PC-3 (cell line): ENCODE measurements around the gene SLC4A2.

Source experiments
- EZH2 ChIP-seq: fragments of 300-600 bp; sonication (generic); IDR thresholded peaks from one replicate; pipeline ENCODE4 v1.6.1; 2017; ENCODE audit warnings: antibody characterized with exemption, mild to moderate bottlenecking, low read length; ENCODE audit not compliant: unreplicated experiment
- EZH2phosphoT487 ChIP-seq: fragments of 300-600 bp; sonication (generic); IDR thresholded peaks from 2 replicates; pipeline ENCODE4 v1.6.1; 2018; ENCODE audit warnings: mild to moderate bottlenecking, antibody characterized with exemption, low read length, borderline replicate concordance
- TF ChIP-seq, protein P1 (sequence below): fragments of 300-600 bp; sonication (generic); conservative IDR thresholded peaks from 2 replicates; pipeline ENCODE4 v1.5.1; 2017; ENCODE audit warnings: antibody characterized with exemption, low read depth, mild to moderate bottlenecking, low read length

GRCh38 chr7:151028948-151029501 lies 30.4 kb upstream of the SLC4A2 start:
- TF ChIP-seq, protein P1, sequence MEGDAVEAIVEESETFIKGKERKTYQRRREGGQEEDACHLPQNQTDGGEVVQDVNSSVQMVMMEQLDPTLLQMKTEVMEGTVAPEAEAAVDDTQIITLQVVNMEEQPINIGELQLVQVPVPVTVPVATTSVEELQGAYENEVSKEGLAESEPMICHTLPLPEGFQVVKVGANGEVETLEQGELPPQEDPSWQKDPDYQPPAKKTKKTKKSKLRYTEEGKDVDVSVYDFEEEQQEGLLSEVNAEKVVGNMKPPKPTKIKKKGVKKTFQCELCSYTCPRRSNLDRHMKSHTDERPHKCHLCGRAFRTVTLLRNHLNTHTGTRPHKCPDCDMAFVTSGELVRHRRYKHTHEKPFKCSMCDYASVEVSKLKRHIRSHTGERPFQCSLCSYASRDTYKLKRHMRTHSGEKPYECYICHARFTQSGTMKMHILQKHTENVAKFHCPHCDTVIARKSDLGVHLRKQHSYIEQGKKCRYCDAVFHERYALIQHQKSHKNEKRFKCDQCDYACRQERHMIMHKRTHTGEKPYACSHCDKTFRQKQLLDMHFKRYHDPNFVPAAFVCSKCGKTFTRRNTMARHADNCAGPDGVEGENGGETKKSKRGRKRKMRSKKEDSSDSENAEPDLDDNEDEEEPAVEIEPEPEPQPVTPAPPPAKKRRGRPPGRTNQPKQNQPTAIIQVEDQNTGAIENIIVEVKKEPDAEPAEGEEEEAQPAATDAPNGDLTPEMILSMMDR: no peak
- no peak for TF ChIP-seq EZH2
- no peak for TF ChIP-seq EZH2phosphoT487
